Stomach (tissue), 4 donors: ENCODE results near the gene CCN5.

Experiments
- EP300 ChIP-seq: sonication (generic); formaldehyde crosslinking; IDR thresholded peaks from one replicate; pipeline ENCODE4 v1.6.1; 2017; ENCODE audit warnings: antibody characterized with exemption
- POLR2A ChIP-seq, 4 donors: fragments of 450-650 bp; IDR thresholded peaks; one replicate each; pipeline ENCODE4 v1.6.1; 2016; ENCODE audit warnings: antibody characterized with exemption in 4 of 4, control low read depth in 2 of 4, mild to moderate bottlenecking in 1 of 4, moderate library complexity in 1 of 4
- POLR2AphosphoS5 ChIP-seq, 3 donors: sonication (generic); formaldehyde crosslinking; IDR thresholded peaks; one replicate each; pipeline ENCODE4 v1.6.1; 2016; ENCODE audit warnings: antibody characterized with exemption in 3 of 3
- TF ChIP-seq, protein P1 (sequence below), 7 experiments: fragments of 450-650 bp in 4 of 7; fragments of 200-600 bp in 3 of 7; sonication (generic) in 3 of 7; IDR thresholded peaks; one replicate each; pipeline ENCODE4 v1.5.1; 2016 to 2019; ENCODE audit warnings: antibody characterized with exemption in 7 of 7, control low read depth in 2 of 7, mild to moderate bottlenecking in 1 of 7

DNA sequence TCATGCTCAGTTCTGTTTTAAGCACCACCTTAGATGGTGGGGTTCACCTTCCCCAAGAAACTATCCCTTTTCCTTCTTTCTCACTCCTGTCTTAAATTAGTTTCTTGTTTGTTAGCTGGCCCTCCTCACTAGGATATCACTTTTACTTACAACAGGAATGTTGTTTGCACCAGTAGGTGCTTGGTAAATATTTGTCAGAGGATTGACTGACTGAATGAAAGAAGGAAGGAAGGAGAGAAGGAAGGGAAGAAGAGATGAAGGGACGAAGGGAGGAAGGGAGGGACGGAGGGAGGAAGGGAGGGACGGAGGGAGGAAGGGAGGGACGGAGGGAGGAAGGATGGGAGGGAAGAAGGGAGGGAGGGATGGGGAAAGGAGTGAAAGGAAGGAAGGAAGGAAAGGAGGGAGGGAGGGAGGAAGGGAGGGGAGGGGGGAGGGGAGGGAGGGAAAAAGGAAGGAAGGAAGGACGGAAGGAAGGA is 30.0 kb downstream of the CCN5 start:
- TF ChIP-seq, protein P1, sequence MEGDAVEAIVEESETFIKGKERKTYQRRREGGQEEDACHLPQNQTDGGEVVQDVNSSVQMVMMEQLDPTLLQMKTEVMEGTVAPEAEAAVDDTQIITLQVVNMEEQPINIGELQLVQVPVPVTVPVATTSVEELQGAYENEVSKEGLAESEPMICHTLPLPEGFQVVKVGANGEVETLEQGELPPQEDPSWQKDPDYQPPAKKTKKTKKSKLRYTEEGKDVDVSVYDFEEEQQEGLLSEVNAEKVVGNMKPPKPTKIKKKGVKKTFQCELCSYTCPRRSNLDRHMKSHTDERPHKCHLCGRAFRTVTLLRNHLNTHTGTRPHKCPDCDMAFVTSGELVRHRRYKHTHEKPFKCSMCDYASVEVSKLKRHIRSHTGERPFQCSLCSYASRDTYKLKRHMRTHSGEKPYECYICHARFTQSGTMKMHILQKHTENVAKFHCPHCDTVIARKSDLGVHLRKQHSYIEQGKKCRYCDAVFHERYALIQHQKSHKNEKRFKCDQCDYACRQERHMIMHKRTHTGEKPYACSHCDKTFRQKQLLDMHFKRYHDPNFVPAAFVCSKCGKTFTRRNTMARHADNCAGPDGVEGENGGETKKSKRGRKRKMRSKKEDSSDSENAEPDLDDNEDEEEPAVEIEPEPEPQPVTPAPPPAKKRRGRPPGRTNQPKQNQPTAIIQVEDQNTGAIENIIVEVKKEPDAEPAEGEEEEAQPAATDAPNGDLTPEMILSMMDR (IDR thresholded peaks at IDR 0.05), result no peak
- TF ChIP-seq POLR2AphosphoS5 (IDR thresholded peaks at IDR 0.05) (no peak), POLR2A (IDR thresholded peaks at IDR 0.05) (no peak), EP300 (no peak)
